Bronchial epithelial cell (primary cell): ENCODE results near the gene SOD3. TPM values are rescaled to one million over a fixed set of nuclear protein-coding genes. Genes with fewer than 3 reads are reported as not detected.

ENCODE experiments used
- DNase-seq: peaks from one replicate; pipeline ENCODE4 v3.0.0-alpha.2; 2010; ENCODE audit warnings: low read depth
- FAIRE-seq: peaks from 2 replicates; lab custom pipeline; 2011; peaks lifted over from hg19 to GRCh38; lab: Jason Lieb, UNC
- H3K27me3 ChIP-seq: 2 replicates; pipeline ENCODE4 v1.5.1; 2011; ENCODE audit warnings: low read length; ENCODE audit not compliant: control insufficient read depth, insufficient read depth
- H3K36me3 ChIP-seq: 2 replicates; pipeline ENCODE4 v1.5.1; 2011; ENCODE audit warnings: low read length; ENCODE audit not compliant: control insufficient read depth, insufficient read depth
- H3K4me3 ChIP-seq: 2 replicates; pipeline ENCODE4 v1.5.1; 2011; ENCODE audit warnings: mild to moderate bottlenecking, low read depth, low read length, control low read depth
- CTCF ChIP-seq: IDR thresholded peaks from 2 replicates; pipeline ENCODE4 v1.5.1; 2011; ENCODE audit warnings: mild to moderate bottlenecking, moderate library complexity, low read length, control low read depth, inconsistent platforms; ENCODE audit not compliant: insufficient read depth, severe bottlenecking
- total RNA-seq: library from RNA; depleted of rRNA; stranded (reverse); fragments of >200 nt; gene quantifications from 2 replicates; pipeline ENCODE4 v1.2.1, GENCODE V29; 2014

SOD3 gene
- total RNA-seq, 1 donor from 2014 or later, result not detected

DNA sequence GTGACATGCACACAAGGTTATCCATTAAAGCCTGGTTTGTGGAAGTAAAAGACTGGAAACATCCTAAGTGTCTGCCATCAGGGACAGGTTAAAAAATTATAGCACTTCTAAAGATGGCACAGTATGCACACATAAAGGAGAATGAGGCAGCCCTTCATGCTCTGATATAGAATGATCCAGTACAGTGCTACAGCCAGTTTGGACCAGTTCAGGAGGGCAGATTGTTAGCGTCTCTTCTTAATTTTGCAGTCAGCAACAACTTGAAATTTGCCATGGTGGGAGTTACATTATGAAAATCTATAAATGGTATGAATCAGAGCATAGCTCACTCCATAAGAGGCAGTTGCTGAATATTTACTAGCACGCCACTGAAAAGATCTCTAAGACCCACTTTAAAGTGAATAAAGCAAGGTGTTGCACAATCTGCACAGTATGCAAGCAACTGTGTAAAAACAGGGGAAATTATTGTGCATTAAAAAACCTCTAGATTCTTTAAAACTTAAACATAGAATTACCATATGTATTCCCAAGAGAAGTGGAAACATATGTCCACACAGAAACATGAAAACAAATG is 20.3 kb upstream of the SOD3 start:
- DNase-seq (no peak), FAIRE-seq (no peak)
- TF ChIP-seq CTCF, result no peak
- no peak overlapping the region for H3K4me3 ChIP-seq
- H3K27me3 ChIP-seq, result no peaks in the 10 kb centered on the region
- no peaks in the 10 kb centered on the region for H3K36me3 ChIP-seq

DNA sequence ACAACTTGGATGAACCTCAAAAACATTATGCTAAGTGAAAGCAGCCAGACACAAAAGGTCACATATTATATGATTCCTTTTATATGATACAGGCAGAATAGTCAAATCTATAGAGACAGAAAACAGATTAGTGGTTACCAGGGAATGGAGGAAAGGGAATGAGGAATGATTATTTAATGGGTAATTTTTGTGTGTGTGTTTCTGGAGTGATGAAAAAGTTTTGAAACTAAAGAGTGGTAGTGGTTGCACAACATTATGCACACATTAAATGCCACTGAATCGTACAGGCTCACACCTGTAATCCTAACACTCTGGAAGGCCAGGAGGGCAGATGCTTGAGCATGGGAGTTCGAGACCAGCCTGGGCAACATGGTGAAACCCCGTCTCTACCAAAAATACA is 19.6 kb upstream of the SOD3 start:
- Histone ChIP-seq H3K4me3 (no peak overlapping the region), H3K27me3 (no peaks in the 10 kb centered on the region), H3K36me3 (no peaks in the 10 kb centered on the region)
- TF ChIP-seq CTCF, result no peak
- FAIRE-seq, result no peak
- no peak for DNase-seq

DNA sequence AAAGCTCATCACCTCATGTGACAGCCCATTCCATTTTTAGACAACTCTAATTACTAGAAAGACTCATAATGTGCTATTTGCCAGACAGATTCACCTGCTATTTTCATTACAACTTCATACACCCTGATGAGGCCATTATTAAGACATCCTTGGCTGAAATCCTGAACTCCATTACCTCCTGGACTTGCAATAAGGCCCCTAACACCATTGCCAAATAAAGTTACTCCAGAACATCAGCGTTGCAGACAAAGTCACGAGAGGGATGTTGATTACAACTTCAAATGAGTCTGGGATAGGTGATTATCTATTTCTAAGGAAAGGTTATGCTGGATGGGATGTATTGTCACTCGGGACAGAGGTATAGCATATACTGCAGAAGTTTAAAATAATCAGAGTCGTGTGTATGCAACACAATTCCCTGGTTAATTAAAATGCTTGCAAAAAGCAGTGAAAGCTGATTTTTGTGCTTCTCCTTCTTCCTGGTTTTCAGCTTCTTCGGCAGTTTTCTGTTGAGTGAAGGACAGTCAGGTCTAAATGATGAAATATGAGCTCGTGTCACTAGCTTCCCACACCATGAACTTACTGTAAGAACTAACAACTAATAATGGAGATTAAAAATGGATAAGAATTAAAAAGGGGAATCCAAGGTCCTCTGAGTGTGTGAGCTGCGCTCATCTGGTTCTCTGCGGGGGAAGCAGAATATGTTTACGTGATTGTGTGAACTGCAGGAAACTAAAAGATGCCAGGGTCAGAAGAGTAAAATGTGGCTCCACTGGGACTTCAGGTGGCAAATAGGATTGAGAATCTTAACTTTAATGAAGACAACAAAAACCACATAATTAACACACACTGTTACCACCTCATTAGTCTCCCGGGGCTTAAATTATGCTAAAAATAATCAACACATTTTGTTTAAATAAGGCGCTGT is 17.6 kb upstream of the SOD3 start:
- TF ChIP-seq CTCF, result no peak
- Histone ChIP-seq H3K27me3 (no peaks in the 10 kb centered on the region), H3K4me3 (no peak overlapping the region), H3K36me3 (no peaks in the 10 kb centered on the region)
- FAIRE-seq, result no peak
- DNase-seq, result no peak

GRCh38 chr4:24778464-24779225 is 16.7 kb upstream of the SOD3 start:
- DNase-seq (peak; percentile 28), FAIRE-seq (no peak)
- no peak for TF ChIP-seq CTCF
- no peaks in the 10 kb centered on the region for H3K27me3 ChIP-seq
- H3K36me3 ChIP-seq, result no peaks in the 10 kb centered on the region
- H3K4me3 ChIP-seq, result no peak overlapping the region

GRCh38 chr4:24780936-24781495 is 14.4 kb upstream of the SOD3 start:
- H3K27me3 ChIP-seq, result no peaks in the 10 kb centered on the region
- DNase-seq (no peak), FAIRE-seq (no peak)
- TF ChIP-seq CTCF, result no peak
- H3K4me3 ChIP-seq, result no peak overlapping the region
- no peaks in the 10 kb centered on the region for H3K36me3 ChIP-seq
